Dendritic cell treated with granulocyte-macrophage colony-stimulating factor and Interleukin-4, amounts not matched to agents 40 ng/mL and 50 ng/mL, for 4 days (primary cell): Measurements from ENCODE around the gene WASHC1.
"Not testable (repeated sequence)": the region's sequence is repeated elsewhere in the genome, so short reads cannot be mapped to it uniquely, and the experiment has no call there.

Experiments used
- H3K27ac Mint-ChIP-seq: one replicate; pipeline ENCODE4 v1.8.0; 2022; ENCODE audit warnings: mild to moderate bottlenecking, mixed read lengths
- H3K27me3 Mint-ChIP-seq: one replicate; pipeline ENCODE4 v1.8.0; 2022; ENCODE audit warnings: mild to moderate bottlenecking, mixed read lengths
- H3K36me3 Mint-ChIP-seq: one replicate; pipeline ENCODE4 v1.8.0; 2022; ENCODE audit warnings: low read depth, mixed read lengths
- H3K4me1 Mint-ChIP-seq: one replicate; pipeline ENCODE4 v1.8.0; 2022; ENCODE audit warnings: low read depth, mixed read lengths
- H3K4me3 Mint-ChIP-seq: one replicate; pipeline ENCODE4 v1.8.0; 2022; ENCODE audit warnings: mild to moderate bottlenecking, moderate library complexity, mixed read lengths
- H3K9me3 Mint-ChIP-seq: one replicate; pipeline ENCODE4 v1.8.0; 2022; ENCODE audit warnings: mixed read lengths
- intact Hi-C: fragments of 100-400 bp; cut with micrococcal nuclease; formaldehyde crosslinking; loops from one replicate; pipeline ENCODE4 v1.15.0; 2022

The WASHC1 gene

GRCh38 chr9:29356-29755 lies at the start of gene WASHC1:
Gene WASHC1, minus strand, starts transcription at chr9:29456. Its CDS starts 4,457 bp downstream, at chr9:24999.
- intact Hi-C loops, H3K36me3 Mint-ChIP-seq, H3K27ac Mint-ChIP-seq, H3K9me3 Mint-ChIP-seq, H3K27me3 Mint-ChIP-seq, H3K4me1 Mint-ChIP-seq, H3K4me3 Mint-ChIP-seq: not testable (repeated sequence)

- H3K27me3 Mint-ChIP-seq: peaks cover 11% of the 10 kb centered on the region
- H3K4me1 Mint-ChIP-seq, intact Hi-C loops, H3K9me3 Mint-ChIP-seq, H3K36me3 Mint-ChIP-seq, H3K4me3 Mint-ChIP-seq, H3K27ac Mint-ChIP-seq: not testable (repeated sequence)
Observed at GRCh38 chr9:78333-78732, 49.1 kb upstream of the WASHC1 start.

- H3K27me3 Mint-ChIP-seq: peaks cover 16% of the 10 kb centered on the region
- H3K36me3 Mint-ChIP-seq, intact Hi-C loops, H3K4me3 Mint-ChIP-seq, H3K9me3 Mint-ChIP-seq, H3K4me1 Mint-ChIP-seq, H3K27ac Mint-ChIP-seq: not testable (repeated sequence)
Observed at GRCh38 chr9:76389-76788, 47.1 kb upstream of the WASHC1 start.

GRCh38 chr9:73900-74525 lies 44.8 kb upstream of the WASHC1 start:
- H3K27me3 Mint-ChIP-seq: peaks cover 16% of the 10 kb centered on the region
- H3K9me3 Mint-ChIP-seq, H3K27ac Mint-ChIP-seq, intact Hi-C loops, H3K36me3 Mint-ChIP-seq, H3K4me1 Mint-ChIP-seq: not testable (repeated sequence)
- H3K4me3 Mint-ChIP-seq: peak overlapping the region; percentile 76

- H3K27ac Mint-ChIP-seq, H3K9me3 Mint-ChIP-seq, intact Hi-C loops, H3K36me3 Mint-ChIP-seq, H3K4me1 Mint-ChIP-seq: not testable (repeated sequence)
- peak overlapping the region; percentile 76 for H3K4me3 Mint-ChIP-seq
- H3K27me3 Mint-ChIP-seq: peaks cover 16% of the 10 kb centered on the region
Observed at GRCh38 chr9:73076-73899, 44.0 kb upstream of the WASHC1 start.

GRCh38 chr9:63031-63629 lies 33.9 kb upstream of the WASHC1 start:
- H3K27me3 Mint-ChIP-seq, H3K27ac Mint-ChIP-seq, H3K9me3 Mint-ChIP-seq, intact Hi-C loops, H3K36me3 Mint-ChIP-seq, H3K4me3 Mint-ChIP-seq, H3K4me1 Mint-ChIP-seq: not testable (repeated sequence)

- H3K27ac Mint-ChIP-seq, H3K27me3 Mint-ChIP-seq, H3K4me1 Mint-ChIP-seq, intact Hi-C loops, H3K4me3 Mint-ChIP-seq, H3K9me3 Mint-ChIP-seq, H3K36me3 Mint-ChIP-seq: not testable (repeated sequence)
Observed at GRCh38 chr9:52678-53077, 23.4 kb upstream of the WASHC1 start.

- intact Hi-C loops, H3K4me1 Mint-ChIP-seq, H3K27ac Mint-ChIP-seq, H3K36me3 Mint-ChIP-seq, H3K27me3 Mint-ChIP-seq, H3K9me3 Mint-ChIP-seq, H3K4me3 Mint-ChIP-seq: not testable (repeated sequence)
Observed at GRCh38 chr9:48190-48842, 19.1 kb upstream of the WASHC1 start.

- intact Hi-C loops: not testable (repeated sequence)
Observed at GRCh38 chr9:46639-47271, 17.5 kb upstream of the WASHC1 start.

GRCh38 chr9:46164-46563 lies 16.9 kb upstream of the WASHC1 start:
- H3K4me3 Mint-ChIP-seq, H3K9me3 Mint-ChIP-seq, H3K36me3 Mint-ChIP-seq, H3K27ac Mint-ChIP-seq, H3K27me3 Mint-ChIP-seq, intact Hi-C loops: not testable (repeated sequence)
- peaks cover 13% of the 10 kb centered on the region for H3K4me1 Mint-ChIP-seq

More at GRCh38 chr9:46639-47271, 17.5 kb upstream of the WASHC1 start:
- H3K27ac Mint-ChIP-seq, H3K9me3 Mint-ChIP-seq, H3K4me1 Mint-ChIP-seq, H3K36me3 Mint-ChIP-seq, H3K27me3 Mint-ChIP-seq, H3K4me3 Mint-ChIP-seq: not testable (repeated sequence)

- H3K9me3 Mint-ChIP-seq, H3K27me3 Mint-ChIP-seq: not testable (repeated sequence)
Observed at GRCh38 chr9:45180-45878, 16.1 kb upstream of the WASHC1 start.

GRCh38 chr9:44416-44815 lies 15.2 kb upstream of the WASHC1 start:
- H3K4me3 Mint-ChIP-seq, H3K36me3 Mint-ChIP-seq, H3K9me3 Mint-ChIP-seq, H3K27me3 Mint-ChIP-seq, H3K27ac Mint-ChIP-seq, intact Hi-C loops: not testable (repeated sequence)
- H3K4me1 Mint-ChIP-seq: peaks cover 22% of the 10 kb centered on the region

More at GRCh38 chr9:45180-45878, 16.1 kb upstream of the WASHC1 start:
- H3K4me3 Mint-ChIP-seq, intact Hi-C loops, H3K27ac Mint-ChIP-seq, H3K36me3 Mint-ChIP-seq: not testable (repeated sequence)
- H3K4me1 Mint-ChIP-seq: peaks cover 18% of the 10 kb centered on the region

- intact Hi-C loops, H3K9me3 Mint-ChIP-seq, H3K4me3 Mint-ChIP-seq, H3K36me3 Mint-ChIP-seq, H3K27ac Mint-ChIP-seq, H3K27me3 Mint-ChIP-seq: not testable (repeated sequence)
- peaks cover 22% of the 10 kb centered on the region for H3K4me1 Mint-ChIP-seq
Observed at GRCh38 chr9:43636-44035, 14.4 kb upstream of the WASHC1 start.
